ENCODE results near the gene GBX1. TPM values are rescaled to one million over a fixed set of nuclear protein-coding genes. Genes with fewer than 3 reads are reported as not detected.

GBX1 gene
- total RNA-seq, result not detected

- DNase-seq (ENCODE audit: low spot score) (no peak), ATAC-seq (ENCODE audit: insufficient number of reproducible peaks, low FRiP score, low read depth) (no peak)
- peak; percentile 17 for TF ChIP-seq CTCF (IDR thresholded peaks at IDR 0.05)
- H3K4me3 ChIP-seq, result peak within 1 kb of the TSS; percentile 70
- H3K27me3 ChIP-seq (replicated peaks; ENCODE audit: insufficient read depth), result peaks cover 8% of the 10 kb centered on the region
- no peaks in the 10 kb centered on the region for H3K36me3 ChIP-seq
- no peaks in the 10 kb centered on the region for H3K9me3 ChIP-seq
- H3K4me1 ChIP-seq (ENCODE audit: control insufficient read depth in 1 of 2, low read depth in 2 of 2), result peaks cover 6 to 22% of the 10 kb centered on the region in 2 donors
- H3K27ac ChIP-seq, result no peak within 1 kb of the TSS
Measured at GRCh38 chr7:151167197-151167961, at the start of gene GBX1. TSS of gene GBX1 (minus strand) at chr7:151167694. CDS start at chr7:151167548, 146 bp downstream.

DNA sequence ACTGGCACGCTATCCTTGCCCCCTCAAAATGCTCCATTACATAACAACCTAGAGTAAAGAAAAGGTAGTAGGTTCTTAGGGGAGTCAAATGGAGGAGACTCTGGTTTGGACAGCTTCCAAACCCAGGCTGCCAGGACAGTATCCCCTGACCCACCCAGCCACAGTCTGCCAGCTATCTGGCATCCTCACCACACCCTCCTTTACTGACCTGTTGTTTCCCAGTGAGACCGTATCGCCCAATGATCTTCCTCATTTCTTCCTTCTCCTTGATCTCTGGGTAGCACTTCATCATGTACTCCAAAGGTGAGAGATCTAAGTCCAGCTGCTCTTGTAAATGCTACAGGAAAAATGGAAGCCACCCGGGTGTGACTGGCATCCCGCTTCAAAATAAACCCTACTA is 47.9 kb upstream of the GBX1 start:
- Histone ChIP-seq H3K27me3 (replicated peaks; ENCODE audit: insufficient read depth) (no peaks in the 10 kb centered on the region), H3K36me3 (peaks cover 61% of the 10 kb centered on the region), H3K9me3 (no peaks in the 10 kb centered on the region), H3K27ac (no peak overlapping the region), H3K4me1 (ENCODE audit: control insufficient read depth in 1 of 2, low read depth in 2 of 2) (no peaks in the 10 kb centered on the region), H3K4me3 (no peak overlapping the region)
- DNase-seq (ENCODE audit: low spot score), result no peak
- no peak for TF ChIP-seq CTCF (IDR thresholded peaks at IDR 0.05)
- no peak for ATAC-seq (ENCODE audit: insufficient number of reproducible peaks, low FRiP score, low read depth)

GRCh38 chr7:151213826-151214225 is 46.3 kb upstream of the GBX1 start:
- ATAC-seq (ENCODE audit: insufficient number of reproducible peaks, low FRiP score, low read depth), result no peak

GRCh38 chr7:151212626-151213025 is 45.1 kb upstream of the GBX1 start:
- ATAC-seq (ENCODE audit: insufficient number of reproducible peaks, low FRiP score, low read depth) (no peak), DNase-seq (ENCODE audit: low spot score) (no peak)
- Histone ChIP-seq H3K36me3 (peaks cover 38% of the 10 kb centered on the region), H3K27ac (no peak overlapping the region), H3K9me3 (no peaks in the 10 kb centered on the region), H3K4me3 (no peak overlapping the region), H3K27me3 (replicated peaks; ENCODE audit: insufficient read depth) (no peaks in the 10 kb centered on the region), H3K4me1 (ENCODE audit: control insufficient read depth in 1 of 2, low read depth in 2 of 2) (no peaks in the 10 kb centered on the region)
- TF ChIP-seq CTCF (IDR thresholded peaks at IDR 0.05), result no peak

More at GRCh38 chr7:151213826-151214225, 46.3 kb upstream of the GBX1 start:
- no peak for TF ChIP-seq CTCF (IDR thresholded peaks at IDR 0.05)
- DNase-seq (ENCODE audit: low spot score), result no peak
- H3K9me3 ChIP-seq, result no peaks in the 10 kb centered on the region
- H3K4me1 ChIP-seq (ENCODE audit: control insufficient read depth in 1 of 2, low read depth in 2 of 2), result no peaks in the 10 kb centered on the region
- no peak overlapping the region for H3K4me3 ChIP-seq
- no peak overlapping the region for H3K27ac ChIP-seq
- H3K36me3 ChIP-seq, result peaks cover 50% of the 10 kb centered on the region
- no peaks in the 10 kb centered on the region for H3K27me3 ChIP-seq (replicated peaks; ENCODE audit: insufficient read depth)

GRCh38 chr7:151211155-151211772 is 43.8 kb upstream of the GBX1 start:
- H3K4me3 ChIP-seq, result no peak overlapping the region
- no peaks in the 10 kb centered on the region for H3K27me3 ChIP-seq (replicated peaks; ENCODE audit: insufficient read depth)
- DNase-seq (ENCODE audit: low spot score) (no peak), ATAC-seq (ENCODE audit: insufficient number of reproducible peaks, low FRiP score, low read depth) (no peak)
- no peak for TF ChIP-seq CTCF (IDR thresholded peaks at IDR 0.05)
- no peak overlapping the region for H3K27ac ChIP-seq
- H3K9me3 ChIP-seq, result no peaks in the 10 kb centered on the region
- H3K4me1 ChIP-seq (ENCODE audit: control insufficient read depth in 1 of 2, low read depth in 2 of 2), result no peaks in the 10 kb centered on the region
- peaks cover 33% of the 10 kb centered on the region for H3K36me3 ChIP-seq

All from thoracic aorta (tissue), 2 donors.